PC-9 (cell line): ENCODE data around the gene MAB21L3.

Experiments
- EZH2 ChIP-seq: fragments of 200-600 bp; sonication (generic); IDR thresholded peaks from 2 replicates; pipeline ENCODE4 v1.8.0; 2017; ENCODE audit warnings: antibody characterized with exemption, low read depth
- TF ChIP-seq, protein P1 (sequence below): fragments of 200-600 bp; sonication (generic); conservative IDR thresholded peaks from 2 replicates; pipeline ENCODE4 v1.6.1; 2017; ENCODE audit warnings: mixed run types, antibody characterized with exemption, mild to moderate bottlenecking, moderate library complexity

DNA sequence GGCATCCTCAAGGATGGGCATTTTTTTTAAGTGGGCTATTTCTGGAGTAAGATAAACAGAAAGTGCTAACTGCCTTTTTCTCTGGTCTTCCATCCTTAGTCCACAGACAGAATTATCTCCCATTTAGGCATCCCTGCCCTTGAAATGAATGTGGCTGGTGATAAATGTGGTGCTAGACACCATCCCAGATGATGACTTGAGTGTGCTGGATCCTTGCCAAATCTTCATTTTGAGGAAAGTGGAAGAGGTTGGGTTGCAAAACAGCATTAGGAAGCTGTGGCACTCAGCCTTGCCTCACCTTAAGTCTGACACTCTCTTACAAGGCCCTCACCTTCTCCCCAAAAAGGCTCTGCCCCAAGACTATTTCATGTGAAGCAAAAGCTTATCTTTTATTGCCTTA, 19.2 kb downstream of the MAB21L3 start:
- TF ChIP-seq, protein P1, sequence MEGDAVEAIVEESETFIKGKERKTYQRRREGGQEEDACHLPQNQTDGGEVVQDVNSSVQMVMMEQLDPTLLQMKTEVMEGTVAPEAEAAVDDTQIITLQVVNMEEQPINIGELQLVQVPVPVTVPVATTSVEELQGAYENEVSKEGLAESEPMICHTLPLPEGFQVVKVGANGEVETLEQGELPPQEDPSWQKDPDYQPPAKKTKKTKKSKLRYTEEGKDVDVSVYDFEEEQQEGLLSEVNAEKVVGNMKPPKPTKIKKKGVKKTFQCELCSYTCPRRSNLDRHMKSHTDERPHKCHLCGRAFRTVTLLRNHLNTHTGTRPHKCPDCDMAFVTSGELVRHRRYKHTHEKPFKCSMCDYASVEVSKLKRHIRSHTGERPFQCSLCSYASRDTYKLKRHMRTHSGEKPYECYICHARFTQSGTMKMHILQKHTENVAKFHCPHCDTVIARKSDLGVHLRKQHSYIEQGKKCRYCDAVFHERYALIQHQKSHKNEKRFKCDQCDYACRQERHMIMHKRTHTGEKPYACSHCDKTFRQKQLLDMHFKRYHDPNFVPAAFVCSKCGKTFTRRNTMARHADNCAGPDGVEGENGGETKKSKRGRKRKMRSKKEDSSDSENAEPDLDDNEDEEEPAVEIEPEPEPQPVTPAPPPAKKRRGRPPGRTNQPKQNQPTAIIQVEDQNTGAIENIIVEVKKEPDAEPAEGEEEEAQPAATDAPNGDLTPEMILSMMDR, result no peak
- no peak for TF ChIP-seq EZH2
